AG08395 (cell line): ENCODE results near the gene CD163L1.
A peak's percentile ranks its signal among the peaks of the same experiment; 100 is the strongest.
"Not testable (repeated sequence)": the region's sequence is repeated elsewhere in the genome, so short reads cannot be mapped to it uniquely, and the experiment has no call there.

Source experiments
- DNase-seq: peaks from one replicate; pipeline ENCODE4 v3.0.0; 2012; ENCODE audit warnings: mixed read lengths, low spot score

CD163L1 gene

DNA sequence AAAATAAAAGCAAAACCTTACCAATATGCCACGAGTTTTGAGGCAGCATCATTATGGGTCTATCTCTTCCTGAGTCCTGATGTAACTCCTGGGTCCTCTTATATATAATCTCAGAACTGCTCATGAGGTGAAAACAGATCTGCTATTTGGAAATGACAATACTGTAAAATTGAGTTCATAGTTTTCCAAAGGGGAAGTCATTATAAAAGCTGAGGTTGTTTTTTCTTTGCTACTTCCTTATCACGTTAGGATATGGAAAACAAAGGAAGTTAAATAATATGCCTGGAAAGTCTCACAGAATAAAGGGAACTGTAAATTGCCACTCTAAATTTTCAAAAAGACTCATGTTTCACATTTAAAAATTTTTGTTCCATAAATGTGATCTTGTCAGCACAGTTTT, at the start of gene CD163L1:
Gene CD163L1 (minus strand): TSS at position 78 of the 400 bp plus-strand sequence. CDS start 26 bp downstream, at position 52.
- DNase-seq: no peak

DNA sequence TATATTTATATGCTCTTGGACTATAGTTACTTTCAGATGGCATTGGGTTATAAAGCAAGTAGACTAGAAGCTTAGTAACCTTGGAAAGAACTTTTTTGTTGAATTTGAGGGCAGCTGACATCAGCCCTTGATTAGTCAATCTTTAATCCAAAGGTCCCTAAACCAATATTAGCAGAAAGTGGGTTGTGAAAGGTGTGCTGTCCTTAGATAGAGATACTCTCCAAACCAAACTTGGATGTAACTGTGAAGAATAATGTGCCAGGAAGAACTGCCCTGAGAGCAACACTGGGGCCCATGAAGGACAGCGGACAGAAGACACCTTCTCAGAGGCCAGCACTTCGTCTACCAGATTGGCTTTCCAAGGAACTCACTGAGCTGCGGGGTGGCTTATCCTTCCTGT, 49.1 kb upstream of the CD163L1 start:
- no peak for DNase-seq

DNA sequence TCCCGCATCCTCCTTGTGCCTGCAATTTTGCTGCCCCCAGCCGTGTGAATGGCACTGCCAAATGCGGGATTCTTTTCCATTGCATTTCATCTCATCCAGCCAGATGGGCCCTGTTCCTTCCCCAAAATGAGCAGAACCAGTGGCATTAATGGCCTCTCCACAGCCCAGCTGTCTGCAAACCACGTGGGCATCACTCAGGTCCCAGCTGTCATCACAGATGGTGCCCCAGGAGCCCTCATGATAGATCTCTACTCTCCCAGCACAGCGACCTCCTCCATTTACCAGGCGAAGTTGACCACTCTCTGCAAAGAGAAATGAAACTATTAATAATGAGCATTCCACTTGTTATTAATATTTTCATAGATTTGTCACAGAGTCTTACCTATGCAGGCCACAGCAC, 42.6 kb upstream of the CD163L1 start:
- no peak for DNase-seq

DNA sequence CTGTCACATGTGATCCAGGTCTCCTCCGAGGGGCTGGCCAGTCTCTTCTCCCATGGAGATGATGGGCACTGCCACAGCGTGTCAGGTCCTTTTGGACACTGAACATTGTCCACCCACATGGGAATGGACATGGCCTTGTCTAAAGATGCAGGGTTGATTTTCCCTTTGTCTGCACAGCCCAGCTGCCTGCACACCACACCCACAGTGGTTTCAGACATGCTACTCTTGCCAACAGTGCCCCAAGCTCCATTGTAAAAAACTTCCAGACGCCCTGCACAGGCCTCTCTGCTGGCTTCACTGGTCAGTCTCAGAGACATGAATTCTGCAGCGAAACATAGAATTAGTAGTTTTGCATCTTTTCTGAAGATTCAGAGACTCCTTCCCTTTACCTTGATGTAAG, 41.1 kb upstream of the CD163L1 start:
- DNase-seq: no peak

DNA sequence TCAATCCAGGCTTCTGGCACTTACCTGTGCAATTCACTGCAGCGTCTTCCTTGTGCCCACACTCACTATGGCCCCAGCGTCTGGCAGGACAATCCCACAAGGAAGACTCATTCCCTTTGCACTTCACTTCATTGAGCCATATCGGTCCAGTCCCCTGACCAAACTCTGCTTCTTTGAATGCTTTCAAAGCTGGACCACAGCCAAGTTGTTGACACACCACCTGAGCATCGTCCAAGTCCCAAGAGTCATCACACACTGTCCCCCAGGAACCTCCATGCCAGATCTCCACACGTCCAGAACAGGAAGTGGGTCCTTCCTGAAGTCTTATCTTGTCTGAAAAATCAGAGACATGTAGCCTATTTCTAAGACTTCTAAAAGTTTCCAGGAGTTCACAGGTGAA, 39.4 kb upstream of the CD163L1 start:
- no peak for DNase-seq

DNA sequence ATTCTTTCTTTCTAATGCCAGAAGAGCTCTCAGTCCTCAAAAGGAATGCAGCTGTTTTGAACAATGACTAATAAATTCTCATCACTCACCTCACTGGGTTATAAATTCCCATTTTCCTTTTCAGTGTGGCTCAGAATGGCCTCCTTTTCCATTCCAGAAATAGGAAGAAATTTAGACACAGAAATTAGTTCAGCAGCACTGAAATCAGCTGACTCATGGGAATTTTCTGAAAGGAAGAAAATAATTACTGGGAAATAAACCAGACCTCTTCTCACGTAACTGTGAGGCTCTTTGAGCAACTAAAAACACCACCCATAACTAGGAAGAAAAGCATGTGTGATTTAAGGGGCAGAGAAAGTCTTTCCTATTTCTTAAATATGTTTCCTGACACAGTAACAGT, 35.8 kb upstream of the CD163L1 start:
- peak; percentile 42 for DNase-seq

DNA sequence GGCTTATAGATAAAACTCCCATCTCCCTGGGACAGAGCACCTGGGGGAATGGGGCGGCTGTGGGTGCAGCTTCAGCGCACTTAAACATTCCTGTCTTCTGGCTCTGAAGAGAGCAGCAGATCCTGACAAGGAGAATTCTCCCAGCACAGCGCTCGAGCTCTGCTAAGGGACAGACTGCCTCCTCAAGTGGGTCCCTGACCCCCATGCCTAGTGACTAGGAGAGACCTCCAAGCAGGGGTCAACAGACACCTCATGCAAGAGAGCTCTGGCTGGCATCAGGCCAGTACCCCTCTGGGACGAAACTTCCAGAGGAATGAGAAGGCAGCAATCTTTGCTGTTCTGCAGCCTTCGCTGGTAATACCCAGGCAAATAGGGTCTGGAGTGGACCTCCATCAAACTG, 28.1 kb upstream of the CD163L1 start:
- DNase-seq: no peak

DNA sequence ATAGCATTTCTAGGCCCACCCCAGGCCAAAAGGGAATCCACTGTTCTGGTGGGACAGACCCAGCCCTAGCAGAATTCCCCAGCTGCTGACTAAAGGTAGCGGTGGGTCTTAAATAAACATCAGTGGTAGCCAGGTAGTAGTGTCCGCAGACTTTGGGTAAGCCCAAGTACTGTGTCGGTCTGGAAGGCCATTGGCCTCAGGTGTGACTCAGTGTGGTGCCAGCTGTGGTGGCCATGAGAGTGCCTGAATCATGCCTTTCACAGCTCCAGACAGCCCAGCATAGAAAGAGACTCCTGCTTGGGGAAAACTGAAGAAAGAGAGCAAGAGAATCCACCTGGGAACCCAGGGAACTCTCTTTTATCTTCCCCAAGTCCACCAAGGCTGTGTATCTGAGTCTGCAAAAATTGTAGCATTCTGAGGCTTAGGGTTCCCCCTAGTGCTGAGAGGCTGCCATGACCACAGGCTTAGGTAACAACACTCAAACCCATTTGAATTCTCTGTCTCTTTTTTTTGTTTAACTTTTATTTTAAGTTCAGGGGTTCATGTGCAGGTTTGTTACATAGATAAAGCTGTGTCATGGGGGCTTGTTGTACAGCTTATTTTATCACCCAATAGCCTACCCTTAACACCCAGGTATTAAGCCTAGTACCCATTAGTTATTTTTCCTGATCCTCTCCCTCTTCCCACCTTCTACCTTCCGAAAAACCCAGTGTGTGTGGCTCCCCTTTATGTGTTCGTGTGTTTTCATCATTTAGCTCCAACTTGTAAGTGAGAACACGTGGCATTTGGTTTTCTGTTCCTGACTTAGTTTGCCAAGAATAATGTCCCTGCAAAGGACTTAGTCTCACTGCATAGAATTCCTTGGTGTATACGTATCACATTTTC, 16.7 kb upstream of the CD163L1 start:
- peak; percentile 72 for DNase-seq

DNA sequence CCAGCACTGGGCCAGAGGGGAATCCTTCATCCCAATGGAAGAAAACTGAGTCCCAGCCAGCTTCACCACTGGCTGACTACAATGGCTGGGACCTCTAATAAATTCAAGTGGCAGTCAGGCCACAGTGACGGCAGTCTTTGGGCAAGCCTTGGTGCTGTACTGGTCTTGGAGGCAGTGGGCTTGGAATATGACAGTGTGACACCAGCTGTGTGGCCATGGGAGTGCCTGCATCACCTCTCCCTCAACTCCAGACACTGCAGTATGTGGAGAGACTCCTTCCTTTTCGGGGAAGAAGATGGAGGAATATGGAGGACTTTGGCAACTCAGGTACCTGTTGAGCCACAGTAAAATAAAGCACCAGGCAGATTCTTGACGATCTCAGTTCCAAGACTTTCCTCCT, 16.0 kb upstream of the CD163L1 start:
- DNase-seq: no peak

DNA sequence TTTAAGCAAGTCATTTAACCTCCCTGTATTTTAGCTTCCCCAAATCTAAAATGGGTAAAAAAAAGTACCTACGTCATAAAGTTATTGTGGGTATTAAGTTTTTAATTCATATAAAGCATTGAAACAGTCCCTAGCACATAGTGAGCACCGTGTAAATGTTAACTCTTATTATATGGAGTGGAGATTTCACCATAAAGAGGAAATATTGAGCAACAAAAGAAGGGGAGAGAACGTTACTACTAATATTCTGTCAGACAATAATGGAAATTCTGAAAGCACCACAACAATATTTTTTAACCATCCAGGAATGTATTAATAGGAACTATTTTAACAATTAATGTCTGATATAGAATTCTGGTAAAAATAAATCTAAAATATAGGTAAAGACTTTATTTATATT, 7.8 kb upstream of the CD163L1 start:
- DNase-seq: no peak

DNA sequence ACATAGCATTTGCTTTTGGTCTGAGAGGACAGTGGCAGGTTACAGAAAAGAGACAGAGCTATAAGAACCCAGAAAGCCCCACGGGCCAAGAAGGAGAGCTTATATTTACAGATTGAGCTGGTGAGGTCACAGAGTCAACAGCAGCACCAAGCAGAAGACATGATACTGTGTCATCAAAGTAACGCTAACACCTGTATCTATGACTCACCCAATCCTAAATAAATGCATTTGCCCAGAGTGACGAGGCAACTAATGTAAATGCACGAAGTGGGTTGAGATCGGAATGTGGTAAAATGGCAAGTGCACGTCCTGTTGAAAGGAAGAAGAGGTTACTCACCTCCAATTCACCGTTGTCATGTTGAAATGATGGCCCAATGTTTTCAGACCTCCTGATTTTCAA, 6.7 kb upstream of the CD163L1 start:
- DNase-seq: no peak

DNA sequence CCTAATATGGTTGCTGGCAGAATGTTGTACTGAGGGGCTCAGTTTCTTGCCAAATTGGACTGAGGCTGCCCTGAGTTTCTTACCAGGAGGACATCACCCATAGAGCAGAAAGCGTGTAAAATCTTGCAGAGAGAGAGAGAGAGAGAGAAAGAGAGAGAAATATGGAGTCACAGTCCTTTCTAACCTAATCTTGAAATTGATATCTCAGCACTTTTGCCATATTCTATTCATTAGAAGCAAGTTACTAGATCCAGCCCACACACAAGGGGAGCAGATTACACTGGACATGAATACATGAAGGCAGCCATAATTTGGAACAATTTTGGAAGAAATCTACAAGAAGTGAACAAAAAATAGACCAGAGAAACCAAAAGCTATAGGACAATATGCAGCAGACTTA, 4.1 kb upstream of the CD163L1 start:
- DNase-seq: no peak

DNA sequence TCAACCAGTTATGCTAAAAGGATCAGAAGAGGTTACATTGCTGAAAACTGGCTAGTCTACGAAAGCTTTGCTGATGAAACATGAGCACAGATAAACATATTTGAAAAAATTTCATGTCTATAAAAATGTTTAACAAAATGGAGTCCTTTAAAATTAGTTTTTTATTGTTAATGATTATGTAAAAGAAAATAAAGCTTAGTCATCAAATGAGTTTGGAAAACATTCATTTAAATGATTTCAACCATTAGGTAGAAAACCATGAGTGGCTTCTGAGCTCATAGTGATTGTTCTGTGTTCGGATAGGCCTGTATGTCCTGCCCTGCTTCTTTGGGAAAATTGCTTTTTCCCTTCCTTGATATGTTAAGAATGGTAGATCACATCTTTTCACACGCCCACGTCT, 584 bp upstream of the CD163L1 start:
- DNase-seq: no peak

DNA sequence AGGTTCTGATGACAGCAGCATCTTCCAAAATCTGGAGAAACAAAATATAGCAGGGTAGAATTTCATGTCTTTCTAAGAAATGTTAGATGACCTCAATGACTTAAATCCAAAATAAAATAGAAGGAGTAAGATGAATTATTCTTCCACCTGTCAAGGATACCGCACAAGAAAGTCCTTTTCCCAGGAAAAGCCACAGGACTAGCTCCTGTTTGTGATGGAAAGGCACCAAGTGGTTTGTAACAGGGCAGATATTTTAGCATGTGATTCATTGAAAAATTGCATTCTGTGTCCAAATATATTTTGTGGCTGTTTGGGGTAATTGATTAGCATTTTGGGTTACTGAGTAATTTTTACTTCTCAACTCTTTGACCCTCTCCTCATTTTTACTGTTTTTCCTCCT, 2.7 kb downstream of the CD163L1 start:
- no peak for DNase-seq

DNA sequence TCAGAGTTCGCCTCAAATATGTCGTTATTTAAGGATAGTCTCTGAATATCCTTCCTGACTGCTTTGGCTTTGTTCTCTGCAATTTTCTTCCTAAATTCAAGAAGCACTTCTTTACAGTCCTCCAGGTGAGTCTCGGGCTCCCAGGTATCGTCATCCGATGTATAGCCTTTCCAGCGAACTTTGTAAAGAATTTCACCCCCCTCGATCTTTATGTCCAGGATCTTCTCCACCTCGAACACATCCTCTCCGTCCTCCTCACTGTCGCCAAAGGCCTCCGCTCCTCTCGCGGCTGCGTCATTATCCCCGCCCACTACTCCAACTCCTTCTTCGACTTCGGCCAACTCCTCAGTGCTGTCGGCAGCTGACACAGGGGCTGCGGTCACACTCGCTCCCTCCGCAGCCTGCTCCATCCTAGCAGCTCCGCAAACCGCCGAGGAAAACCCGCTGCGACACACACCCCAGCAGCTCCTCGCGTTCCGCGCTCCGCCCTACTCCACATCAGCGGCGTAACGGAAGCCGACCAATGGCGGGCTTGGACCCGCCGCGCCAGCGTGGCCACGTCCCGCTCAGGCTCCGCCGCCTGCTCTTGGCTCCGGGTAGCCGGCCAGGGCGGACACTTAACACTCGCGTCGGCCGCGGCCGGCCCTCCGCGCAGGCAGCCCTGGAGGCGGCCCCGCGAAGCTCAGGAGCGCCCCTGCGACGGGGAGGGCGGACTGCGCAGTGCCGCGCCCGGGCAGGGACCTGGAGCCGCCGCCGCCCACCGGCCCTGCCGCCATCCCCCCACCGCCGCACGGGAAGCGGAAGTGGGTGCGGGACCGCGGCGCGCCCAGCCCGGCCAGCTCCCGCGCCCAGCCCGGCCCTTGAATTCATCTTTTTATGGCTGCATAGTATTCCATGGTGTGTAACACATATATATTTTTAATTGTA, 4.1 kb downstream of the CD163L1 start:
- peak; percentile 19 for DNase-seq

DNA sequence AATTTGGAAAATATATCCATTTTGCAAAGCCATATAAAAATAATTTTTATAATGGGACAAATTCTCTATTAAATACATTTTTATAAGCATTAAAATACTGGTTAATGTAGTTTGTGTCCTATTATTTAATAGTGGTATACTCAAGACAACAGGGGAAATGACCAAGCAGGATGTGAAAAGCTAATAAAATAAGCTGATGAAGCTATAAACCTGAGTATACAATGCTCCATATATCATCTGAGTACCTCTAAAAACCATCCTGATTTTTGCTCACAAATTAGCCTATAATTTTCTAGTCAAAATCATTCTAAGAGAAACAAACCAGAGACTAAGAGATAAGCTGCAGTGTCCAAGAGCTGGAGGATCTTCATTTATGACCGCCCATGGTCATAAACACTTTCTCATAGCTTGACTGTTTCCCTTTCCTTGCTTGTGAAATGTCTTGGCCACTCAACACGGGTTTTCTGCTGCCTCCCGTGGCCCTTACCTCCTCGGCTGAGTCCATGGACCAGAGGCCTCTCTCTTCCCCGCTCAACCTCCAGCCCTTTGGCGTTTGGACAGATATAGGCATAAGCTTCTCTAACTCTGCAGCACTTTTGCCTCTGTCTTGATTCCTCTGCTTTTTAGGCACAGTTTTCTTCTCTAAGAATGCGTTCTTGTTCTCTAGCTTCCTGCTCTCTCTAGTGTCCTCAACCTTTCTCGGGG, 5.5 kb downstream of the CD163L1 start:
- DNase-seq: not testable (repeated sequence)

DNA sequence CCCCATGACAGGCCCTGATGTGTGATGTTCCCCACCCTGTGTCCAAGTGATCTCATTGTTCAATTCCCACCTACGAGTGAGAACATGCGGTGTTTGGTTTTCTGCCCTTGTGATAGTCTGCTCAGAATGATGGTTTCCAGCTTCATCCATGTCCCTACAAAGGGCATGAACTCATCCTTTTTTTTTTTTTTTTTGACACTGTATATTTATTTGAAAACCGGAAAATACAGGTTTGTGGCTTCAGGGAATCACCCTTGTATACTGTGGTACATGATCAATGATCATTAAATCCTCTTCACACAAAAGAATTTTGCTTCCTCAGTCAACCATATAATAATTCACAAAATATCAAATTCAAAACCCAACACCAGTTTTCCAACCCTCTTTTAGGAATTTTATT, 6.5 kb downstream of the CD163L1 start:
- not testable (repeated sequence) for DNase-seq

DNA sequence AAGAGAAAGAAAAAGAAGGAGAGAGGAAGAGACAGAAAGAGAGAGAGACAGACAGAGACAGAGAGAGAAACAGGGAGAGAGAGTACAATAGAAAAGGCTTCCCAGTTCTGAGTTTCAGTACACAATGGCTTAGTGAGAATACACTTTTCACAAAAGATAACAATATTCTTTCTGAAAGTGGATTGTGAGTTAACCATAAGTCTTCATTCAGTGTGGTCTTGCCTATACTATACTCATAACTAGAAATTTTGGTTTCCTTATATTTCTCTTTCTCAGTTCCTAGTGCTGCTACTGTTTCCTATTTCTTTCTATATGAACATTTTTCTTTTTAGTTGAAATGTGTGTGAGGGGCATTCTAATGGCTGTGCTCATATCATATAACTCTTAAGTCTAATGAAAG, 9.3 kb downstream of the CD163L1 start:
- no peak for DNase-seq

DNA sequence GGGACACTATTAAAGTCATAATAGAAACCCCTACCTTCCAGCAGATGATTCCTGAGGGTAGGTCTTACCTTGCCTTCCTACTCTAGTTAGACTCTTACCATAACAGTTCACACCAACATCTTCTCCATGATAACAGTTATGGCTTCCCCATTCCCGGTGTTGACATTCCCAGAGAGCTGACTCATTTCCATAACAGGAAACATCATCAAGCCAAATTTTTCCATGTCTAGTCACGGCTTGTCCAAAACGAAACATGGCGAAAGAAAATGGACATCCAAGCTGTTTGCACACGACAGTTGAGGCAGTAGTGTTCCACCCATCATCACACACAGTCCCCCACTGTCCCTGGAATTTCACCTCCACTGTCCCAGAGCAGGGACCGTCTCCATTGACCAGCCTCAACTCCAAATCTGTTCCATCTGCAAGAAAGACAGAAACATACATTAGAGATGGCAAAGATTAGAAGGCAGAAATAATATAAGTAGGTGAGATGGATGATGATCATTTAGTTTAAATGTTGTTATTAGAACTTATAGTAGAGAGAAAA, 10.6 kb downstream of the CD163L1 start:
- peak; percentile 60 for DNase-seq

DNA sequence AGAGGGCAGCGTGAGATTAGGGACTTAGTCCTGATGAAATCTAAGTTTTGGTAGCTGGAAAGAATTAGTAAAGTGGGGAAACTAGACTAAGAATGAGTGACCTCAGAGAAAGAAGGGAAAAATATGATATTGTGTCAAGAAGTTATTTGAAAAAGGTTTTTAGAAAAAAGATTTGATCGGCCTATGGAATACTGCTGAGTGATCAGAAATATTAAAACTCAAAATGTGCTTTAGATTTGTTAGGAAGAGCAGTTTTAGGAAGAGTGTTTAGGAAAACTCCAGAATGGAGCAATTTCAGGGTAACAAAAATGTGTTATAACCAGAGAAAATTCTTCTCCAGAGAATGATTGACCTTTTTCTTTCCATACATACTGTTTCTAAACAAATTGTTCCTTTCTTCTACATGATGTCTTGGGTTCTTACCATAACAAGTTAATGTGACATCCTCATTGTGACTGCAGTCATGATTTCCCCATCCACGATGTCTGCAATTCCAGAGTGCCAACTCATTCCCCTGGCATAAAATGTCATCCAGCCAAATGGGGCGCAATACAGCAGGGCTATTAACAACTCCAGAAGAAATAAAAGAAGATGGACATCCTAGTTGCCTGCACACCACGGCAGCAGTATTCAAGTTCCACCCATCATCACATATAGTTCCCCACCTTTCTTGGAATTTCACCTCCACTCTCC, 11.8 kb downstream of the CD163L1 start:
- DNase-seq: peak; percentile 9

DNA sequence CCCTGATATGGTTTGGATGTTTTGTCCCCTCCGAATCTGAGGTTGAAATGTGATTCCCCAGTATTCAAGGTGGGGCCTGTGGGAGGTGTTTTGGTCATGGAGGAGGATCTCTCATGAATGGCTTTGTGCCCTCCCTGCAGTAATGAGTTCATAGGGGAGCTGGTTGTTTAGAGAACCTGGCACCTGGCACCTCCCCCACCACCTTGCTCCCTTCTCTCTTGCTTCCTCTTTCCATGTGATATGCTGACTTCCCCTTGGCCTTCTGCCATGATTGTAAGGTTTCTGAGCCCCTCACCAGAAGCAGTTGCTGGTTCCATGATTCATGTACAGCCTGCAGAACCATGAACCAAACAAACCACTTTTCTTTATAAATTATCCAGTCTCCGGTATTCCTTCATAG, 32.6 kb downstream of the CD163L1 start:
- DNase-seq: no peak
